NAMALWA (cell line): Measurements from ENCODE around the gene RAMP2.
"Not testable (repeated sequence)": the region's sequence is repeated elsewhere in the genome, so short reads cannot be mapped to it uniquely, and the experiment has no call there.

Experiments used
- DNase-seq: peaks from one replicate; pipeline ENCODE4 v3.0.0-alpha.2; 2015; ENCODE audit warnings: low spot score

RAMP2 gene, protein sequence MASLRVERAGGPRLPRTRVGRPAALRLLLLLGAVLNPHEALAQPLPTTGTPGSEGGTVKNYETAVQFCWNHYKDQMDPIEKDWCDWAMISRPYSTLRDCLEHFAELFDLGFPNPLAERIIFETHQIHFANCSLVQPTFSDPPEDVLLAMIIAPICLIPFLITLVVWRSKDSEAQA

DNA sequence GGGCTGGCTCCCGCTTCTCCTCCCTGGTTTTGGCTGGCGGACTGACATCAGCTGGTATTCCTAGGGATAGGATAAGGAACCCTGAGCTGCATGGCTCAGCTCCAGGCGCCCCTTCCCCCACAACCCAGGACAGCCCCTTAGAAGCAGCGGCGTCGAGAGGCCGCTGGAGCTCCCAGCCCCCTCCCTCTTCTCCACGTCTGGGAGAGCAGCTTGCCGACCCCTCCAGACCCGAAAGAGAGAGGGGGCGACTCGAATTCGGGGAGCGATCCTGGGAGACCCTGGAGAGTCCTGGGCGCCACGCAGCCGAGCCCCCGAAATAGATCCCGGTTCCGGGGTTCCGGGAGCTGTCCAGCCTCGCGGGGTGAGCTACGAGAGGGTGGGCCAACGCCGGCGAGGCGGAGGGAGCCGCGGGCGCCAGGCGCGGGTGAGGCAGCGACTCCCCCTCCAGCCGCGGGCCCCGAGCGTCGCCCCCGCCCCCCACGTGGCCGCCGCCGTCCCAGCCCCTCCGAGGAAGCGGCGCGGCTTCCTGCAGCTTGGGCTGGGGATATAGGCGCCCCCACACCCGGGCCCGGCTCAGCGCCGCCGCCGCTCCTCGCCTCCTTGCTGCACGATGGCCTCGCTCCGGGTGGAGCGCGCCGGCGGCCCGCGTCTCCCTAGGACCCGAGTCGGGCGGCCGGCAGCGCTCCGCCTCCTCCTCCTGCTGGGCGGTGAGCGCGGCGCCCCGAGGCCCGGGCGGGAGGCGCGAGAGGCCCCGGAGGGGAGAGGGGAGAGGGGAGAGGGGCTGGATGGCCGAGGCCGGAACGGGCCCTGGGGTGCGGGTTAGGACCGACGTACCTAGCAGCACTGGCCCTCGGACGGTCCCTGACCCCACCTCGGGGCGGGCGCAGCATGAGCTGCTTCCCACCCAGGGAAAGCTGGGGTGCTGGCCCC is at the start of gene RAMP2:
TSS of gene RAMP2 (plus strand) at position 576 of the 930 bp plus-strand sequence. CDS start at position 611, 35 bp downstream.
- no peak for DNase-seq

DNA sequence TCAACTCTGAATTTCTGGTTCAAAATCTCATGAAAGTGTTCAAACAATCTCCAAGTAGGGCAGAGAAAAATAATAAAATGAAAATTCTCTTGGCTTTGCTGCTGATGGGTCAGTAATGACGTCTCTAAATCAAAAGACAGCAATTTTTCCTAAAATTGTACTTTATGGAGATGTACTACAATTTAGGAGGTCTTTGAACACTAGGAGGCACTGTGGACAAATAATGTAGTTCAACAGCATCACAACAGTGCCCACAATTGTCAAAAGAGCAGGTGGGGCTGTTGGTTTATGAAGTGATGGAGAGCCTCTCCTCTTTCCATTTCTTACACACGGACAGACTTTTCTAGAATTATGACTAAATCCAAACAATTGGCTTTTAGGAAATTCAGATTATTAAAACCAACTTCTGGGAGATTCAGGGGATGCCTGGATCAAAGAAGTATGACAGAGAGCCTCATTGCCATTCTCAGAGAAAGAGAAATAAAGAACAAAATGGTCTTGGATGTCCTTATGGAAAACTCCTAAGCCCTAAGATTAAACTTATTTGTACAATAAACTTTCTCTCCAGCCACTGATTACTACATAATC is 39.9 kb upstream of the RAMP2 start:
- DNase-seq, result peak; percentile 86

DNA sequence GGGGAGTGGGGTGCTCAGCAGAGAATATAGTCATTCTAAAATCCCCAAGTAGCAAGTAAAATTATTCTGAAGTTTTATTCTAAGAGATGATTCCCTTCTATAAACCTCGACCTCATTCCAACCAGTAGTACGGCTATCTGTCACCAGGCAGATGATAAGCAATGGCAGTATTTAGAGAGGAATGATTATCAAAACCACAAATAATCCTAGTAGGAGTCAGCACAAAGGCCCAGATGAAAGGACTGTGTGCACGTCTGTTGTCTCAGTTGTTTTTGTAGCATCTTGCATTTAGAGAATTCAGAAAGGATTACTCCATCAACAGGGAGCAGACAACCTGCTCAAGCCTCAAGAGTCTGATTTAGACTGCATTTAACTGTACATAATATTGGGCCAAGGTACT is 37.4 kb upstream of the RAMP2 start:
- DNase-seq, result no peak

DNA sequence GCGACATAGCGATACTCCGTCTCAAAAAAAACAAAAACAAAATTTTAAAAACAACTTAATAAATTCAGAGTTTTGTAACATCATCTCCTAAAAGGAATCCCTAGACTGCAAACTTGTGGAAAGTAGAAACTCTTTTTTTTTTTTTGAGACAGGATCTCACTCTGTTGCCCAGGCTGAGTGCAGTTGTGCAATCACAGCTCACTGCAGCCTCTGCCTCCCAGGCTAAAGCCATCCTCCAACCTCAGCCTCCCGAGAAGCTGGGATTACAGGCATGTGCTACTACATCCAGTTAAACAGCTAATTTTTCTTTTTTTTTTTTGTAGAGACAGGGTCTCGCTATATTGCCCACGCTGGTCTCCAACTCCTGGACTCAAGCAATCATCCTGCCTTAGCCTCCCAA is 35.9 kb upstream of the RAMP2 start:
- no peak for DNase-seq

DNA sequence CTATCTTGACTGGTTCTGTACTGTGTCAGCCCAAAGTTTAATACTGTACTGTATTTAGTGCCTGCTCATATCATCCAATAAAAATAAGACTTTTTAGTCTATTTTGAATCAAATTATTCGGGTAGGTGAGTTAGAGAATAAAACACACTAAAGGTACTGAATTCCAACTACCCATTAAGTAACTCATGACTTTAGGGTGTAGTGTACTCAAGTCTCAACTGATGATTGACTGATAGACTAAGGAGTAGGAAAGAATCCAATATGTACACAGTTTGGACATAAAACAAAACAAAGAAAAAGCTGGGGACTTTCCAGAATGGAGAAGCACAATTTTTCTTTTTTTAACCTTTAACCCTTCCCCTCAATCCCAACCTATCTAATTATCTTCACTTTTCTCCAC is 20.3 kb upstream of the RAMP2 start:
- DNase-seq, result no peak

DNA sequence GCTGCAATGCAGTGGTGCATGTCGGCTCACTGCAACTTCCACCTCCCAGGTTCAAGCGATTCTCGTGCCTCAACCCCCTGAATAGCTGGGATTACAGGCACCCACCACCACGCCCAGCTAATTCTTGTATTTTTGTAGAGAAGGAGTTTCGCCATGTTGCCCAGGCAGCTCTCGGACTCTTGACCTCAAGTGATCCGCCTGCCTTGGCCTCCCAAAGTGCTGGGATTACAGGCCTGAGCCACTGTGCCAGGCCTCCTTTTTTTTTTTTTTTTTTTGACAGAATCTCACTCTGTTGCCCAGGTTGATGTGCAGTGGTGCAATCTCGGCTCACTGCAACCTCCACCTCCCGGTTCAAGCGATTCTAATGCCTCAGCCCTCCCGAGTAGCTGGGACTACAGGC is 18.1 kb upstream of the RAMP2 start:
- DNase-seq, result not testable (repeated sequence)

DNA sequence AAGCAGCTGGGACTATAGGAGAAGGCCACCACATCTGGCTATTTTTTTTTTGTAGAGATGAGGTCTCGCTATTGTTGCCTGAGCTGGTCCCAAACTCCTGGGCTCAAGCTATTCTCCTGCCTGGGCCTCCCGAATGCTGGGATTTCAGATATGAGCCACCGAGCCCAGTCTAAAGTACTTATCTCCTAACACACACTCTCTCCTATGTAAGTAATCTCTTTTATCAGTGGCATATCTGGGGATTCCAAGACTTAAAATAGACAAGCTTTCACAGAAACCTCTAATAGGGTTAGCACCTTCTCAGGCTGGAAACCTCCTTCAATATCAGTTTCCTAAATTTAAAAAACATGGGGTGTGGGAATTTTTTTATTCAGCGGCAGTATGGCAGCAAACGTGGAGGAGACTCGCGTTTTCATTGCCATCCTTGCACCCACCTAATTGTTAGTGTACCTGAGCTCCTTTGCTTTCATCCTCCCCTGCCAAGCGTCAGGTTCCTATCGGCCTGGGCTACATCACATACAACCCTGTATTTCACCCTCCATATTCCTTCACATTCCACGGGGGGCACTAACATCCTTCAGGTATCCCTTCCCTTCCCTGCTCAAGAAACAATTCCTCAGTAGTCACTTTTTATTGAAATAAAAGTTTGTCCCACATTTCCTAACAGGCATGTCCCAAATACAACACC is 17.3 kb upstream of the RAMP2 start:
- DNase-seq, result no peak

DNA sequence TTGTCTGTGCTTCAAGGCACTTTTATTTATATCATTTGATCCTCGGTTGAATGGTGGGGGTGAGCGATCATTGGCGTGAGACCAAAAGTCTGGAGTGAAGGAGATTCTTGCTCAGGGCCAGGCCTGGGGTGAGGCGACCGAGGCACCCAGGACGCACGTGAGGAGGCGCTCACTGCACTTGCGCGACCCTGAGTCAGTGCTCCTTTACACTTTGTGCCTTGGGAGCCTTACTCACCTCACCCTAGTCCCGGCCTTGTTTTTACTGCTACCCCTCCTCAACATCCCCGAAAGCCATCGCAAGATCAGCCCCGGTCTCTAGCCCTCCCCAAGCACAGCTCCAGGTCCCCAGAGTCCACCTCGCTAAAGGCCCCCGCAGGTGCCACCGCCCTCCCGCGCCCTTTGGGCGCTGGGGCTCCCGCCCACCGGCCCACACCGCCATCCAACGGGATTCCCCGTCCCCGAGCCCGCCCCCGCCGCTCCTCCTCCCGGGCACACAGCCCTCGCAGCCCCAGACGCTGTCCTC is 16.7 kb upstream of the RAMP2 start:
- DNase-seq, result peak; percentile 83

DNA sequence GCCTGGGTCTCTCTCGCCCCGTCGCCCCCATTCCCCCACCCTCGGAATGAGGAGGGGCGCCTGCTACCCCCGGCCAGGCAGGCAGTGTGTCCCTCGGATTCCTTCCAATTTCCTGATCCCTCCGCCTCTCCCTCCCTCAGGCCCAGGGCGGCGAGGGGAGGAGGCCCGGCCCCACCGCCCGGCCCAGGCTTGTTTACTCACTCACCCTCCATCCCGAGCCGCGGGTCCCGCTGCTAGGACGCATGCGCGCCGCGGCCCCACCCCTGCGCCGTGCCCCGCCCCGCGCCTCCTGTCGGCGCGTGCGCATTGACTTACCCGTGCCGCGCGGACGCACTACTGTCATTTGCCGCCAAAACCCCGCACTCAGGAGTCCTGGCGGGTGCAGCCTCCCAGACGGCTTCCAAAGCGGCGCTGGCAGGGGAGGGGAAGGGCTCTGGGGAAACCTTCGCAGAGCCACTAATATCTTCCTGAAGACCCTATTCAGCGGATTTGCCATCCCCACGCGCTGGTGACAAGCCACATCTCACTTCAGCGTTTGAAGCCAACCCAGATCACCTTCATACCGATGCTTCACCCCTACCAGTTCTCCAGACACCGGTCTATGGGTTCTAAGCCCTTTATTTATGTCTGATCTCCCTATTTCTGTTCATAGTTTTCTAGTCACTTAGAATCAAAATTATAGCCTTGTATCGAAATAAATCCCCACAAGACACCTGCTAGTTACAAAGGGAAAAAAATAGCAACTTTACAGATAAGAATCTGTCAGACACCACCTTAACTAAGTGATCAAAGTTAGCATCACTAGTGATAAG is 16.0 kb upstream of the RAMP2 start, which contains the start of gene EZH1:
TSS of gene EZH1 (minus strand) at position 235 of the 812 bp plus-strand sequence. CDS start 16,099 bp downstream, outside the sequence.
- peak; percentile 94 for DNase-seq

DNA sequence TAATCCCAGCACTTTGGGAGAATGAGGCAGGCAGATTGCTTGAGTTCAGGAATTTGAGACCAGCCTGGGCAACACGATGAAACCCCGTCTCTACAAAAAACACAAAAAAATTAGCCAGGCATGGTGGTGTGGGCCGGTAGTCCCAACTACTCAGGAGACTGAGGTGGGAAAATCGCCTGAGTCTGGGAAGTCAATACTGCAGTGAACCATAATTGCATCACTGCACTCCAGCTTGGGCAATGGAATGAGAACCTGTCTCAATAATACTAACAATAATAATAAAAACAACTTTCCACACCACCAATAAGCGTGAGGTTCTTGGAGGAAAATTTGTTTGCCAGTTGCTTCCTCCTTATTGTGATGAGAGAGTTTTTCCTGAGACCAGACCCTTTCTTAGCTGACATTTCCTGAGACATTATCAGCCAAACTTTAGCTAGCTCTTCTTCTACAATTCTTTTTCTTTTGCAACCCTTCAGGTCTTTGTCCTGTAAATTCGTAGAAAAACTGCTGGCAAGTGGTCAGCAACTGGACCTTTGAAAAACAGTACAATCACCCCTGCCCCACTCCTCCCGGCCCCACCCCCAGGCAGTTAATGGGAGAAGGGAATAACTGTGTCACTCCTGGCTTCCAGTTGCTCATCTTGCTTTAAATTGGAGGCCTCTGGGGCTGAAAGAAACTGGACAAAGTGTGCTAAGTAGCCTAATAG is 12.7 kb upstream of the RAMP2 start:
- no peak for DNase-seq

DNA sequence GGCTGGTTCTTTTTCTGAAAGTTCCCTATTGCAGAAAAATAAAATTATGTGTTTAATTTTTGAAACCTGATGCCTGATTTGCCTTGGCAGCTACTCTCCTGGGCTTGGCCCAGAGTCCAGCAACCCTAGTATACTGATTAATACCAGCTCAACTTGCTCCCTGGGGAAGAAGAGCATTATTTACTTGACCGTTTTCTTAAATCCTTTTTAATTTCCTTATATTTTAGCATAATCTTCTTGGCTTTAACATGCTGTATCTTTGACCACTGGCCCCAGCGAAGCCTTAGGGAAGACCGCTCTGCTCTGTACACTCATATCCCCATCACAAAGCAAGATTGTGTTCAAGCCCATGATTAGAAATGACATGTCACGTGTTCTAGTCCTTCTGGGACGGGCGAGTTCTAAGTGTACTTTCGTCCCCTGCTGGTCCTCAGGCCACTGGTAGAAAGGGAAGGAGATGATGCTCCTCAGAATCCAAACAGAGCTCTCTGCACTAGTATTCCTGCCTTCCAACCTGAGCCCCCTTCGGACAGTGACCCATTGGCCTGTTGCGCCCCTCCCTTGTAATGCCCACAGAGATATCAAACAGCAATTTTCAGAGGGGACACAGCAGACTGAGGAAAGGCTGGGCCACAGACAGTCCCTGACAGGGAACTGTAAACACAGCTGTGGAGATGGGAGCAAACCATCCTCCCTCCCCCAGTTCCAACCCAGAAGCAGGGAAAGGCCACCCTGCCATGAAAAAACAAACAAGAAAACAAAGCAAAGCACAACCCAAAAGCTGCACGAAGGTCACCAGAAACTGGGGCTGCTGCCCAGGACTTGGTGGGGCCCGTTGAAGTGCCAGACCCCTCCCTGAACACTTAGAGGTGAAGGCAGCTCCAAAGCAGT is 11.9 kb upstream of the RAMP2 start:
- no peak for DNase-seq

DNA sequence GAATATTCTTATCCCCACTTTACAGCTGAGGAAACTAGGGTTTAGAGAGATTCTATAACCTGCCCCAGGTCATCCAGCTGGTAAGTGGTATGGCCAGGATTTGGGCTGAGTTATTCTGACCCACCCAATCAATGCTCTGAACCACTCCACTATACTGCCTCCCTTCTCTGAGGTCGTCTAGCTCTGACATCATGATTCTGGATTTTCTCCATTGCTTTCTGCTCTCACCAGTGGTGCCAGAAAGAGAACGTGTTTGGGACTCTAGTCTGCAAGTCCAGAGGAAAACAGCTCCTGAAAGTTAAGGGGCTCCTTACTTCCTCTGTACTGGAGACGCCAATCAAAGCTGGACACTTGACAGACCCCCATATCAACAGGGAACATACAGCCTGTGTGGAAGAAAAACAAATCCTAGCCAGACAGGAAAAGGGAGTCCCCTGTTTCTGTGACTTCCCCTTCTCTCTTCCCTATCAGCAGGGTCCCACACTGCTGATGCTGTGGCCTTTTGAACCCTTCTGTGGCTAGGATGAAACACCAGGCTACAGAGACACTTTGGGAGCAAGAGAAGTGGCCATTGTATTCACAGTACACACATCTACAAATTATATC is 10.2 kb upstream of the RAMP2 start:
- DNase-seq, result no peak

DNA sequence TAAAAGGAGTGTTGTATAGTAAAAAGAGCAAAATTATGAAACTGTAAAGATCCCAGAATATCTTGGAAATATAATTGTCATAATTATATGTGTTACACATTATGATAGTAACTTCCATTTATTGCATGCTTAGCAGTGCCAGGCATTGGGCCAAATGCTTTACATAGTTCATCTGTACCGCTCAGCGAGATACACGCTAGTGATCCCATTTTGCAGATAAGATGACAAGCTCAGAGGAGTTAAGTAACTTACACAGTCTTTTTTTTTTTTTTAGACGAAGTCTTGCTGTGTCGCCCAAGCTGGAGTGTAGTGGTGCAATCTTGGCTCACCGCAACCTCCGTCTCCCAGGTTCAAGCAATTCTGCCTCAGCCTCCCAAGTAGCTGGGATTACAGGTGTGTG is 9.4 kb upstream of the RAMP2 start:
- no peak for DNase-seq

DNA sequence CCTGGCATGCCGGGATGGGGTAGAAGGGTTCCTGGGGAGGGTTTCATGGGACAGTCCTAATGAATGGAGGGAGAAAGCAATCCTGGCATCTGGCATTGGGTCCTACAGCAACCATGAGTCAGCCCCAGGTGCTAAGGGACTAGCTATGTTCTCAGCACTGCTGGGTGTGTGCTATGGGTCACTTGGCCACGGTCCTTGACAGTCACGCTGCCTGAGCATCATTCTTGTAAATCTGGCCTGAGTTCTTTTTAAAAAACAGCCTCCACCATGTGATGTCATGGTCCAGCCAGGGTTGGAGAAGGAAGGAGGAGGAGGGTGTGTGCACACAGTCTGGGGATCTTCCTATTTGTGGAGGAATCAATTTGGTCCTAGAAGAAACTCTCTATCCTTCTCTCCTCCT is 6.2 kb upstream of the RAMP2 start:
- no peak for DNase-seq

DNA sequence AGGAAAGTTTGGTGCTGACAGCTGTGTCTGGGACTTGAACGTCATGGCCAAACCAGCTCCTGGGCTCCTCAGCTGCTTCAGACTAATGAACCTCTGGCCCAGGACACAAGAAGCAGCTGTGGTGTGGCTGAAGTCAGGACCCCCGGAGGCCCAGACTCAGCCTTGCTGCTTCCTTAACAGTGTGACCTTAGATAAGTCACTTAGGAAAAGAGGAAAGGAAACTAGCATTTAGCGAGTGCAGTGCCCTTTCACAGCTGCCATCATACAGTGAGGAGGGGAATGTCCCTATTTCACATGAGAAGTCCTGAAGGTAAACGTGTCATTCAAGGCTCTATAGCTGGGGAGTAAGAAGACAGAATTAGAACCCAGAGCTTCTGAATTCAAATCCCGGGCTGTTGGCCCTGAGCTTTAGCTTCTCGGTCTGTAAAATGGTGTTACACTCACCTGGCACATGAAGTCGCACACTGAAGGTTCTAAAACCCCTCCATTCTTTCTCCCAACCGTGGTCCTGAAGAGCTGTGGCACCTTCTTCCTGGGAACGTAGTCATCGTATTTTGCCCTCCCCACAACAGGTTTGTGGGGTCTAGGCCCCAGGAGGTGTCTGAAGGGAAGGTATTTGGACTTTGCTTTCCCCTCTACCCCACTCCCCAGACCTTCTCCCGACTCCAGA is 910 bp upstream of the RAMP2 start:
- peak; percentile 31 for DNase-seq

DNA sequence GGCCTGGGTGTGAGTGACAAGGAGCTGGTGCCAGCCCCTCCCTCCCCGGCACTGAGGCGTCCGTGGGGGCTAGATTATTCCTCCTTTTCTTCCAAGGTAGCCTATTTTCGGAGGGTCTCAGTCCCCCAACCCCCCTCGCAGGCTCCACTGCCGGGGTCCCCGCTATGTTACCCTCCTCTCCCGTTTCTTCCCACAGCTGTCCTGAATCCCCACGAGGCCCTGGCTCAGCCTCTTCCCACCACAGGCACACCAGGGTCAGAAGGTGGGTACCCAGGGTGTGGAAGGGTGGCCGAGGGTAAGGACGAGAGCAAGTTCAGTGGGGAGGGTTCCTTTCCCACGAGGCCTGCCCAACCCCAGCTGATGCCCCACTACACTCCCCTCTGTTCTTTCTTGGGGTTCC is 611 bp downstream of the RAMP2 start:
- DNase-seq, result no peak

DNA sequence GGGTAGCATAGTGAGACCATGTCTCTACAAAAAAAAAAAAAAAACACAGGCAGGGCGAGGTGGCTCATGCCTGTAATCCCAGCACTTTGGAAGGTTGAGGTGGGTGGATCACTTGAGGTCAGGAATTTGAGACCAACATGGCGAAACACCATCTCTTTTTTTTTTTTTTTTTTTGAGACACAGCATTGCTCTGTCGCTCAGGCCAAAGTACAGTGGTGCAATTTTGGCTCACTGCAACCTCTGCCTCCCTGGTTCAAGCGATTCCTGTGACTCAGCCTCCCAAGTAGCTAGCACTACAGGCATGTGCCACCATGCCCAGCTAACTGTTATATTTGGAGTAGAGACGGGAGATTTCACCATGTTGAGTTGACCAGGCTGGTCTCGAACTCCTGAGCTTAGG is 5.1 kb downstream of the RAMP2 start:
- DNase-seq, result no peak

DNA sequence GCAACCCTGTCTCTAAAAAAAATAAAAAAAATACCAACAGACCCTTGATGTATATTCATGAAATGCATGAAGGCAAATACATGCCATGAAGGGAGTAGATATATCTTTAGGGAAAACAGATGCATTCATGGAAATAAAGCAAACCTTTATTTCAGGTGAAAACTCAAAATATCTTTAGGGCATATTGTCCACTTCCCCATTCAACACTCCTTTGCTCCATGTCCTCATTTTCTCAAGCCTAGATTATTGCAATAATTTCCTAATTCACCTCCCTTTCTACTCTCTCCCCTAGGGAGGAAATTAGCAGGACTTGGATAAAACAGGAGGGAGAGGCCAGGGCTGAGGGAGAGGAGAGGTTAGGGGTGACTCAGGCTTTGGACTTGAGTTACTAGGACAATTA is 6.5 kb downstream of the RAMP2 start:
- DNase-seq, result no peak

DNA sequence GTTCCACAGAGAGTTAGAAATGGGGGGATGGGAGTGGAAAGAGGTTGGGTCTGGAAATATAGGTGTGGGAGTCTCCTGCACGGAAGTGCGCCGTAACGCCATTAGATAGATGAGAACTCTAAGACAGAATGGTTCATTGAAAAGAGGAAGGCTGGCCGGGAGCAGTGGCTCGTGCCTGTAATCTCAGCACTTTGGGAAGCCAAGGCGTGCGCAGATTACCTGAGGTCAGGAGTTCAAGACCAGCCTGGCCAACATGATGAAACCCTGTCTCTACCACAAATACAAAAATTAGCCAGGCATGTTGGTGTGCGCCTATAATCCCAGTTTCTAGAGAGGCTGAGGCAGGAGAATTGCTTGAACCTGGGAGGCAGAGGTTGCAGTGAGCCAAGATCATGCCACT is 7.0 kb downstream of the RAMP2 start:
- DNase-seq, result not testable (repeated sequence)
